H9 (cell line): ENCODE measurements around the gene CPXM2. TPM values are rescaled to one million over a fixed set of nuclear protein-coding genes. Genes with fewer than 3 reads are reported as not detected.

Source experiments
- DNase-seq: peaks from one replicate; pipeline ENCODE4 v3.0.0-alpha.2; 2017
- H2AFZ ChIP-seq: one replicate; pipeline ENCODE4 v1.6.1; 2013; ENCODE audit warnings: mild to moderate bottlenecking, low read length, control low read depth, moderate library complexity
- H2AK5ac ChIP-seq: 2 replicates; pipeline ENCODE4 v1.6.1; 2013; ENCODE audit warnings: low read length, control low read depth, mixed read lengths; ENCODE audit not compliant: insufficient read length
- H2BK120ac ChIP-seq: one replicate; pipeline ENCODE4 v1.6.1; 2013; ENCODE audit warnings: low read depth, mild to moderate bottlenecking, low read length, control low read depth, inconsistent platforms; ENCODE audit not compliant: poor library complexity, severe bottlenecking
- H2BK12ac ChIP-seq: 2 replicates; pipeline ENCODE4 v1.6.1; 2013; ENCODE audit warnings: low read length, control low read depth, mixed read lengths, low read depth; ENCODE audit not compliant: insufficient read length
- H2BK15ac ChIP-seq: 2 replicates; pipeline ENCODE4 v1.6.1; 2013; ENCODE audit warnings: low read depth, low read length, control low read depth
- H2BK20ac ChIP-seq: one replicate; pipeline ENCODE4 v1.6.1; 2013; ENCODE audit warnings: low read depth, mild to moderate bottlenecking, low read length, control low read depth, inconsistent platforms; ENCODE audit not compliant: poor library complexity, severe bottlenecking
- H2BK5ac ChIP-seq: 2 replicates; pipeline ENCODE4 v1.6.1; 2013; ENCODE audit warnings: low read length, control low read depth, mixed read lengths; ENCODE audit not compliant: insufficient read length
- H3K14ac ChIP-seq: 2 replicates; pipeline ENCODE4 v1.6.1; 2013; ENCODE audit warnings: low read length, control low read depth; ENCODE audit not compliant: insufficient read depth
- H3K18ac ChIP-seq: 2 replicates; pipeline ENCODE4 v1.6.1; 2013; ENCODE audit warnings: low read depth, mild to moderate bottlenecking, mixed read lengths, low read length, control low read depth; ENCODE audit not compliant: insufficient read length
- H3K23ac ChIP-seq: 2 replicates; pipeline ENCODE4 v1.6.1; 2013; ENCODE audit warnings: low read length, control low read depth, mixed read lengths, low read depth; ENCODE audit not compliant: insufficient read length
- H3K23me2 ChIP-seq: 2 replicates; pipeline ENCODE4 v1.6.1; 2013; ENCODE audit warnings: low read depth, mild to moderate bottlenecking, mixed read lengths, low read length, control low read depth; ENCODE audit not compliant: insufficient read length, poor library complexity, severe bottlenecking
- H3K27ac ChIP-seq: 2 replicates; pipeline ENCODE4 v1.5.1; 2013; ENCODE audit warnings: low read length, control low read depth, mixed read lengths, low read depth; ENCODE audit not compliant: insufficient read length
- H3K27me3 ChIP-seq: 2 replicates; pipeline ENCODE4 v1.6.1; 2013; ENCODE audit warnings: low read length, control low read depth, inconsistent platforms; ENCODE audit not compliant: insufficient read depth
- H3K4ac ChIP-seq: 2 replicates; pipeline ENCODE4 v1.6.1; 2013; ENCODE audit warnings: low read depth, mild to moderate bottlenecking, control low read depth, inconsistent platforms, low read length, moderate library complexity
- H3K4me1 ChIP-seq: 2 replicates; pipeline ENCODE4 v1.6.1; 2013; ENCODE audit warnings: low read length, control low read depth, inconsistent platforms; ENCODE audit not compliant: insufficient read depth
- H3K4me2 ChIP-seq: 2 replicates; pipeline ENCODE4 v1.6.1; 2013; ENCODE audit warnings: low read length, control low read depth, mixed read lengths; ENCODE audit not compliant: insufficient read length, insufficient read depth
- H3K56ac ChIP-seq: 2 replicates; pipeline ENCODE4 v1.6.1; 2013; ENCODE audit warnings: low read depth, mild to moderate bottlenecking, mixed read lengths, low read length, control low read depth; ENCODE audit not compliant: insufficient read length
- H3K79me1 ChIP-seq: 2 replicates; pipeline ENCODE4 v1.6.1; 2013; ENCODE audit warnings: low read depth, mild to moderate bottlenecking, moderate library complexity, low read length, control low read depth, inconsistent platforms; ENCODE audit not compliant: insufficient read depth, poor library complexity, severe bottlenecking
- H3K79me2 ChIP-seq: 2 replicates; pipeline ENCODE4 v1.6.1; 2013; ENCODE audit warnings: low read length, control low read depth, inconsistent platforms; ENCODE audit not compliant: insufficient read depth
- H3K9ac ChIP-seq: 2 replicates; pipeline ENCODE4 v1.6.1; 2013; ENCODE audit warnings: low read length, control low read depth, mixed read lengths; ENCODE audit not compliant: insufficient read length; ENCODE audit errors: extremely low read depth
- H3K9me3 ChIP-seq: one replicate; pipeline ENCODE4 v1.6.1; 2013; ENCODE audit warnings: low read depth, low read length, inconsistent platforms; ENCODE audit not compliant: control insufficient read depth
- H3T11ph ChIP-seq: one replicate; pipeline ENCODE4 v1.6.1; 2013; ENCODE audit warnings: mild to moderate bottlenecking, low read length, control low read depth, inconsistent platforms
- H4K20me1 ChIP-seq: one replicate; pipeline ENCODE4 v1.6.1; 2013; ENCODE audit not compliant: control insufficient read depth, insufficient read length, insufficient read depth
- H4K5ac ChIP-seq: 2 replicates; pipeline ENCODE4 v1.6.1; 2013; ENCODE audit warnings: low read depth, mild to moderate bottlenecking, mixed read lengths, low read length, control low read depth; ENCODE audit not compliant: insufficient read length
- H4K8ac ChIP-seq: replicated peaks from 2 replicates; pipeline ENCODE4 v1.6.1; 2013; ENCODE audit warnings: low read length, control low read depth, mixed read lengths, low read depth; ENCODE audit not compliant: insufficient read length
- H4K91ac ChIP-seq: 2 replicates; pipeline ENCODE4 v1.6.1; 2013; ENCODE audit warnings: low read depth, mild to moderate bottlenecking, moderate library complexity, mixed read lengths, low read length, control low read depth; ENCODE audit not compliant: insufficient read length
- H3K27ac Mint-ChIP-seq, 3 experiments: 2 replicates in 2 of 3; 3 replicates in 1 of 3; pipeline ENCODE4 v1.8.0; 2020 to 2021; ENCODE audit warnings: mixed read lengths in 3 of 3, mild to moderate bottlenecking in 1 of 3, moderate library complexity in 1 of 3
- H3K27me3 Mint-ChIP-seq: 2 replicates; pipeline ENCODE4 v1.8.0; 2021; ENCODE audit warnings: low read depth, mild to moderate bottlenecking, moderate library complexity, mixed read lengths
- H3K36me3 Mint-ChIP-seq, 3 experiments: 2 replicates in 2 of 3; 3 replicates in 1 of 3; pipeline ENCODE4 v1.8.0; 2020 to 2021; ENCODE audit warnings: low read depth in 3 of 3, mixed read lengths in 3 of 3; ENCODE audit not compliant: insufficient read depth in 1 of 3
- H3K4me1 Mint-ChIP-seq, 2 experiments: 2 replicates each; pipeline ENCODE4 v1.8.0; 2020; ENCODE audit warnings: mixed read lengths in 2 of 2
- H3K4me3 Mint-ChIP-seq, 2 experiments: 2 replicates in 1 of 2; 3 replicates in 1 of 2; pipeline ENCODE4 v1.8.0; 2020 to 2021; ENCODE audit warnings: mild to moderate bottlenecking in 2 of 2, mixed read lengths in 2 of 2, moderate library complexity in 1 of 2
- H3K9me3 Mint-ChIP-seq, 2 experiments: 2 replicates in 1 of 2; 3 replicates in 1 of 2; pipeline ENCODE4 v1.8.0; 2020; ENCODE audit warnings: mild to moderate bottlenecking in 2 of 2, mixed read lengths in 2 of 2, moderate library complexity in 1 of 2
- WGBS: extraction: QIAGEN DNeasy Blood & Tissue Kit; methylation state at CpG from one replicate; pipeline ENCODE4 v1.1.7; 2013; ENCODE audit warnings: missing lambda C conversion rate, low lambda C conversion rate, mixed read lengths; ENCODE audit not compliant: insufficient read length; ENCODE audit errors: extremely low coverage; 5-methylcytosine and 5-hydroxymethylcytosine counted together
- total RNA-seq: library from RNA; stranded (reverse); gene quantifications from 2 replicates; pipeline ENCODE4 v1.2.1, GENCODE V29; 2021
- TF ChIP-seq, protein P1 (sequence below): fragments of 200-600 bp; sonication (generic); conservative IDR thresholded peaks from 3 replicates; pipeline ENCODE4 v1.8.0; 2021; ENCODE audit warnings: antibody characterized with exemption, mild to moderate bottlenecking

The CPXM2 gene
- total RNA-seq, 1 experiment from 2014 or later: 1.7 TPM

GRCh38 chr10:123790132-123790885 is 101.3 kb downstream of the CPXM2 start:
- no peak overlapping the region for H3K56ac ChIP-seq
- H2BK120ac ChIP-seq: no peak overlapping the region
- no peak overlapping the region for H3K4ac ChIP-seq
- H2BK15ac ChIP-seq: no peak overlapping the region
- H3K14ac ChIP-seq: no peak overlapping the region
- H3K4me1 ChIP-seq: no peaks in the 10 kb centered on the region
- no peak overlapping the region for H3K4me2 ChIP-seq
- no peak overlapping the region for H4K8ac ChIP-seq
- H3K36me3 Mint-ChIP-seq: peaks cover 10 to 23% (median 14%) of the 10 kb centered on the region in 3 experiments
- no peaks in the 10 kb centered on the region for H3K27me3 ChIP-seq
- H3T11ph ChIP-seq: no peak overlapping the region
- H3K4me3 Mint-ChIP-seq: no peak overlapping the region; a peak in 1 of 5 replicates
- no CpG with 5 or more reads among the region's 13 CpGs for WGBS
- TF ChIP-seq, protein P1, sequence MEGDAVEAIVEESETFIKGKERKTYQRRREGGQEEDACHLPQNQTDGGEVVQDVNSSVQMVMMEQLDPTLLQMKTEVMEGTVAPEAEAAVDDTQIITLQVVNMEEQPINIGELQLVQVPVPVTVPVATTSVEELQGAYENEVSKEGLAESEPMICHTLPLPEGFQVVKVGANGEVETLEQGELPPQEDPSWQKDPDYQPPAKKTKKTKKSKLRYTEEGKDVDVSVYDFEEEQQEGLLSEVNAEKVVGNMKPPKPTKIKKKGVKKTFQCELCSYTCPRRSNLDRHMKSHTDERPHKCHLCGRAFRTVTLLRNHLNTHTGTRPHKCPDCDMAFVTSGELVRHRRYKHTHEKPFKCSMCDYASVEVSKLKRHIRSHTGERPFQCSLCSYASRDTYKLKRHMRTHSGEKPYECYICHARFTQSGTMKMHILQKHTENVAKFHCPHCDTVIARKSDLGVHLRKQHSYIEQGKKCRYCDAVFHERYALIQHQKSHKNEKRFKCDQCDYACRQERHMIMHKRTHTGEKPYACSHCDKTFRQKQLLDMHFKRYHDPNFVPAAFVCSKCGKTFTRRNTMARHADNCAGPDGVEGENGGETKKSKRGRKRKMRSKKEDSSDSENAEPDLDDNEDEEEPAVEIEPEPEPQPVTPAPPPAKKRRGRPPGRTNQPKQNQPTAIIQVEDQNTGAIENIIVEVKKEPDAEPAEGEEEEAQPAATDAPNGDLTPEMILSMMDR: no peak
- no peak overlapping the region for H3K23ac ChIP-seq
- no peaks in the 10 kb centered on the region for H3K79me1 ChIP-seq
- no peak overlapping the region for H3K27ac ChIP-seq
- H2AFZ ChIP-seq: no peak overlapping the region
- H4K5ac ChIP-seq: no peak overlapping the region
- H2BK12ac ChIP-seq: no peak overlapping the region
- H2AK5ac ChIP-seq: no peak overlapping the region
- no peak overlapping the region for H3K9ac ChIP-seq
- H3K18ac ChIP-seq: no peak overlapping the region
- H3K9me3 Mint-ChIP-seq: peaks cover 17 to 21% of the 10 kb centered on the region in 2 experiments
- no peak overlapping the region for H2BK20ac ChIP-seq
- H2BK5ac ChIP-seq: no peak overlapping the region
- H3K9me3 ChIP-seq: peaks cover 6% of the 10 kb centered on the region
- DNase-seq: no peak
- no peaks in the 10 kb centered on the region for H4K20me1 ChIP-seq
- no peak overlapping the region for H3K27ac Mint-ChIP-seq
- peaks cover 14 to 18% of the 10 kb centered on the region in 2 experiments for H3K4me1 Mint-ChIP-seq
- H3K23me2 ChIP-seq: no peaks in the 10 kb centered on the region
- H3K79me2 ChIP-seq: no peaks in the 10 kb centered on the region
- H4K91ac ChIP-seq: no peak overlapping the region
- peaks cover 46% of the 10 kb centered on the region for H3K27me3 Mint-ChIP-seq
